GM18909 (cell line): ENCODE data around the gene GPSM3.

Experiments used
- ATAC-seq: cut with Tn5 transposase; IDR thresholded peaks from one replicate; pipeline ENCODE4 v1.9.1; 2021; ENCODE audit warnings: mild to moderate bottlenecking; ENCODE audit not compliant: unreplicated experiment, poor library complexity

Gene GPSM3

DNA sequence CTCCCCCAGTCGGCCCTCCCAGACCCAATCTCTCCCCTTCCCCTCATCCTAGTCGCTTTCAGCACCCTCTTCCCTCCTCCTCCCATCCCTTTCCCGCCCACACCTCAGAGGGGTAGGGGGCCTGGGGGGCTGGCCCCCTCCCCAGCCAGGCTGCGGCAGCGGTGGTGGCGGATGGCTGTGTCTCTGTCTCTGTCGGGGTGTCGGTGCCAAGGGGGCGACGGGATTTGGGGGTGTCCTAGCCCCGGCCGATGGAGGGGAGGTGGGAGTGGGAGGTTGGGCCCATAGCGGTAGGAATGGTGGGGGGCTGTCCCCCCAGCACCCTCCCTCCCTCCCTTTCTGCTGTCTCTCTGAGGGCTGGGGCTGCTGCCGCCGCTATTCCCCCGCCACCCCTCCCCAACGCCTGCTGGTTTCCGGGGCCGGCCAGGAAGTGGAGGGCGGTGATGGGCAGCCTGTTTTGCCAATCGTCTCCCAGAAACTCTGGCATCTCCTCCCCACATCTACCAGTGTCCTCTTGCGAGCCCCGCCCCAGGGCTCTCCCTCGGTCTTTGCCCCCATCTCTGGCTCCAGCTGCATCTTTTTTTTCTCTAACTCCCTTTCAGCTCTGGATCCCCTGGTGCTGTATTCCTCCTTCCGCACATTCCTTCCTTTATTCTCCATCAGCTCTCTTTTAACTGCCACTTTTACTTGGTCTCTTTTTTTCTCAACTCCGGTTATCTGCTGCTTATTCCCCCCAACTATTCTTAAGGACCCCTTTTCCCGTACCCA, 16.6 kb downstream of the GPSM3 start, which contains the start of gene AGPAT1:
Gene AGPAT1, minus strand, starts transcription at position 374 of the 765 bp plus-strand sequence. CDS start 4,588 bp downstream, outside the sequence.
- peak; percentile 40 for ATAC-seq

DNA sequence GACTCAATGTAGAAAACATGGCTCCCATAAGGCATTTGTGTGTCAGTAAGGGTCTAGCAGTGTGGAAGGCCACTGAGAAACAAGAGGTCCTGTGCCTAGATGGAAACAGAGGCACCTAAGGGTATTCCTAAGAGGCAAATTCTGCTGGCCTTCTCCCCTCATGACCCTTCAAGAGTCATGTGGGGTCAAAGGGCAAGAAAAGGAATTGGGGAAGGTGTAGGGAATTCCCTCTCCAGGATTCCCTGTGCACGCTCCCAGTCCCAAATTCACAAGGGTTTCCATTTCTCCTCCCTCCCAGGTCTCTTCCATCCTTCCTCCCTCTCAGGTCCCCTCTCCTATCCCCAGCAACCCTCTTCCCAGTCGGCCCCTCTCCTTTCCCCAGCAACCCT, 17.1 kb downstream of the GPSM3 start:
- no peak for ATAC-seq

DNA sequence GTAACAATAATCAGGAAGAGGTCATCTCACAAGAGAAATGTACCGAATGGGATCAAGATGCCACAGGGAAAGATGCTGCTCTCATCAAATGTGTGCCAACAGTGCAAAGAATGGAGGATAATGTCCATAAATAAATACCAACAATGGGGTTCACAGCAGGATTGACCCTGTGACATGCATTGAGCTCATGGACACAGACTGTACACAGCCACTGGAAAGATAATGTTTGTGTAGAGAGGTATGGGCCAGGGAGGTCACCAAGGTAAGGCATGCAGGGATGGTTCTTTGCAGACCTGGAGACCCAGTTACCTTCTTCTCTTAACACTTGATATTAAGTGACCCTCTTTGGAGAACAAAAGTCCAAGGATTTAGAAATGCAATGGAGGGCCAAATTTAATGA, 18.0 kb downstream of the GPSM3 start:
- no peak for ATAC-seq

- no peak for ATAC-seq
These were observed 19.3 kb downstream of the GPSM3 start for GRCh38 chr6:32173051-32173727.

DNA sequence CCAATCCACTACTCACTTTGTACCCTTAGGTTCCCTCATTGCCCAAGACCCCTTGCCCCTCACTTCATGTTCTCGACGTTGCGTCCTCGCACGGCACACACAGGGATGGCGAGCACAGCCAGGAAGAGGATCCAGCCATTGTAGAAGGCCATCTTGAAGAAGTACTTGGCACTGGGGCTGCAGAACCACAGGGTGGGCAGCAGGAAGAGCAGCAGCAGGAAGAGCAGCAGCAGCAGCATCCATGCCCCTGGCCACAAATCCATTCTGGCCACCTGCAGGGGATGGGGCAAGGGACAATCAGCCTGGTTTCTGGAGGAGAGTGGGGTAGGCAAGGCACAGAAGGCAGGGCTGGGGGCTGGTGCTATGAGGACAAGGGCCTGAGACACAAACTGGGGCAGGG, 21.2 kb downstream of the GPSM3 start:
- no peak for ATAC-seq

- ATAC-seq, result no peak
These were observed 22.1 kb downstream of the GPSM3 start for GRCh38 chr6:32170294-32170693.

DNA sequence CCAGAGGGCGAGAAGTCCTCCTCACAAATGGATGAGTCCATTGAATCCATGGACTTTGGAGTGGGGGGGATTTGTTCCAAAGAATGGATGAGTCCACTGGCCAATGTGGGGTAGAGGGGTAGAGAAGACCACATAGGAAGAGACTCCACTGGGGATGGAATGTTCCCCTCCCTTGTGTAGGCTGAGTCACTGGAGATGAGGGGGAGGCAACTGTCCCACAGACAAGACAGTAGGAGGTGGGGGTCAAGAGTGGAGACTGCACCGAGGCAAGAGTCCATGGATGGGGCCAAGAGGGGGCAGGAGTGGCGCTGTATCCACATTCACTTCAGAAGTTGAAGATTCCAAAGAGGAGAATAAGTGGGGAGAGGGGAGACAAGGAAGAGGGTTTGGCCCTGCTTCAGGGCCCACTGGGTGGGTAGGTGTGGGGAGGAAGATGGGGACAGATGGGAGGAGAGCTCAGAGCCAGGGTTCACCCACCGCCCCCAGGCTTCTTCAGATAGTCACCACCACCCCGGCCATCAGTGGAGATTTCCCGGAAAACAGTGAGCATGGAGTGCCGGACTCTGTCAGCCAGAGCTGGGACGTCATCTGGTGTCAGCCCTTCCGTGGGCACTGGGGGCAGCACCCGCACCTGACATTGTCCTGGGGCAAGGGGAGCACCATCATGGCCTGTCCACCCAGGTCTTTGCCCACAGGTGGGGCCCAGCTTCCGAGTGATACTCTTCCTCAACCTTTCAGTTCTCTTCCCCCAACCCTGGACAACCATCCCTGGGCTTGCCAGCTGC, 23.4 kb downstream of the GPSM3 start:
- ATAC-seq, result no peak

DNA sequence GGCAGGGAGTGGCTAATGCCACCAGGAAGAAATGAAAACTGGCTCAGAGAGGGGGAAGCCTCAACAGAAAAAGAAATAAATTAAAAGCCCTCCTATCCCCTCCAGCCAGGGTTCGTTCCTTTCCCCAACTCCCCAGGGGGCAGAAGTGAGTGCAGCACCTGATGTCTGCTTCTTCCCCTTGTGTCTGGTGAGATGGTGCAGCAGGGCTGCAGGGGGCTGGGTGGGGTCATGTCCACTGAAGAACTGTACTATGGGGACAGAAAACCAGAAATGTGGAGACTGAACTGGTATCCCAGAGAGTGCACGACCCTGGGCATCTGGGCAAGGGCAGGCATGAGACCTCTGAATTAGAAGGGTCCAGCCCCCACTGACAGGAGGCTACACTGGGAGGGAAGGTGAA, 24.1 kb downstream of the GPSM3 start:
- ATAC-seq, result no peak

DNA sequence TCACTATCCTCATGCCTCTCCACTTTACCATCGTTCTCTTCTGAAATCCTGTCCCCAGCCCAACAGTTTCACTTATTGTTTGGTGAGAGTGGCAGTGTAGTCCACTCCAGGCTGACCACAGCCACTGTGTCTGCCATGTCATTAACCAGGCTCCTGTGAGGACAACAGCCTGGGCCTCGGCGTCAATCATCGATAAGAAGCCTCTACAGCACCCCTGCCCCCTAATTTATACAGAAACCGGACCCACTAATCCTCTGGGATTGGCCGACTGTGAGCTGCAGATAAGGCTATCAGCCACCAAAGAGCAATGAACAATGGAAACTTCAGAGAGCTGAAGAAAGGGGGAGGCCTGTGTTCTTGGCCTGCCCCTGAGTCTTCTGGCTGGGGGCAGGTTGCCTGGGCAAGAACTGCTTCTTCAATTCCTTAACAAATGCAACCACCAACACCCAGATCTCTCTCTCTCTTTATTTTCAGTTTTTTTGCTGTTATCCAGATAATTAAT, 24.6 kb downstream of the GPSM3 start:
- ATAC-seq, result no peak

- ATAC-seq, result no peak
These were observed 25.2 kb downstream of the GPSM3 start for GRCh38 chr6:32167154-32167760.

DNA sequence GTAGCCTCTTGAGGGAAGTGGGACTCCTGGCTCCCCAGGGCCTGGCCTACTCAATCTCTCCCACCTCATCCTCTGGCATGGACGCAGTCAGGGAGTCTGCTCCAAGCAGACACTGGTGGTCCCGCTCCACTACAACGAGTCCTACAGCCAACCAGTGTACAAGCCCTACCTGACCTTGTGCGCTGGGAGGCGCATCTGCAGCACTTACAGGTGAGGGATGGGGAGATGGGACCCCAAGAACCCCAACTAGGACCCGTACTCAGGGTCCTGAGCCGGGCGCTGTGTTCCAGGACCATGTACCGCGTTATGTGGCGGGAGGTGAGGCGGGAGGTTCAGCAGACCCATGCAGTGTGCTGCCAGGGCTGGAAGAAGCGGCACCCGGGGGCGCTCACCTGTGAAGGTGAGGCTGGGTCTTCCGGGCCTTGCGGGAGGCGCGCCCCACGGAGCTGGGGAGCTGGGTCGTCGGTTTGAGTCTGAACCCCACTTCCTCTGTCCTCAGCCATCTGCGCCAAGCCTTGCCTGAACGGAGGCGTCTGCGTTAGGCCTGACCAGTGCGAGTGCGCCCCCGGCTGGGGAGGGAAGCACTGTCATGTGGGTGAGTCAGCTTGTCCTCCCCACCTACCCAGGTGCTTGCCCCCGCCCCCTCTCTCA, 25.9 kb downstream of the GPSM3 start:
- ATAC-seq, result no peak

DNA sequence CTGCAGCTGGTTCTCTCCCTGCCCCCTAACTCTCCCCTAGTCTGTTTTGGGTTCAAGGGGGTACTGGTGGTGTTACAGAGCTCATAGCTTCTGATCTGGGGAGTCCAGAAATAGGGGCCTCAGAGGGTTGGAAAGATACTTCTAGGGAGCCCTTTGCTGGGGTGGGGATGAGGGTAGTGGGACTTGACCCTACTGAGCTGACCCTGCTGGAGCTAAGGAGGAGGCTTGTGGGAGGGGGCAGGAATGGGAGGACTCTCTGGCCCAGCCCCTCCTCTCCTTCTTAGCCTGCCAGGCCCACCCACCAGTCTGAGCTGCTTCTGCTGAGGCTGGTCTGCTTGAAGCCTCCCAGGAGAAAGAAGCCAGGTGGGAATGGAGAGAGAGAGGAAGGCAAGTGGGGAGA, 28.1 kb downstream of the GPSM3 start, which contains the start of gene EGFL8:
Gene EGFL8, plus strand, starts transcription at position 301 of the 400 bp plus-strand sequence. CDS start 1,571 bp downstream, outside the sequence.
- no peak for ATAC-seq

DNA sequence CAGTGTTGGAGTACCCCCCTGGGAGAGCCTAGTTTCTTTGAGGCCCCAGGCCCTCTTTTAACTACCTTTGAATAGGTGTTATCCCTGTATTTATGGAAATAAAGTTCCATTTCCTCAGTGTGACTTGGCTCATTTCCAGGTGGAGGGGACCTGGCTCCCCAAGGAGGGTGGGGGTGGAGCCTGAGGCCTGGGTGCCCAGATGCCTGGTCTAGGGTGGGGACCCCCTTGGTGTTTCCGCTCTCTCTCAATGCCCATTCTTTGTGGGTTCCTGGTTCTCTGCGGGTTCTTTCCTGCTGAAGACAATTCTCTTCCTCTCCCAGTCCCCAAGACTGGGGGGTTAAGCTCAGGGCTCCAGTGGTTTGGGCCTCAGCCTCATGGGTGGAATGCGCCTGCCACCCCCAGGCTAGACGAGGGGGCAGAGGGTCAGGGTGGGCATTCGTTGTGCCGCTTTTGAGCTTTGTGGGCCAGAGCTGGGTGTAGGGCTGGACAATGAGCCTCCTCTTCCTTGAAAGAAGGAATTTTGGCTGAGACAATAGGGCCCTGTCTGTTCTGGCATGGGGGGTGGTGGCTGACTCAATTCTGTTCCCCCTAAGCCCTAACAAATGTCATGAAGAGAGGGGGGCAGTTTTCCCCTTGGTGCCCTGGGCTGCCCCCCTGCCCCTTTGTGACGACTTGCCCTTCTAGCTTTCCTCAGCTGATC, 28.7 kb downstream of the GPSM3 start:
- no peak for ATAC-seq

- no peak for ATAC-seq
These were observed 34.4 kb downstream of the GPSM3 start for GRCh38 chr6:32158052-32158451.

- ATAC-seq, result no peak
These were observed 35.6 kb downstream of the GPSM3 start for GRCh38 chr6:32156891-32157290.

DNA sequence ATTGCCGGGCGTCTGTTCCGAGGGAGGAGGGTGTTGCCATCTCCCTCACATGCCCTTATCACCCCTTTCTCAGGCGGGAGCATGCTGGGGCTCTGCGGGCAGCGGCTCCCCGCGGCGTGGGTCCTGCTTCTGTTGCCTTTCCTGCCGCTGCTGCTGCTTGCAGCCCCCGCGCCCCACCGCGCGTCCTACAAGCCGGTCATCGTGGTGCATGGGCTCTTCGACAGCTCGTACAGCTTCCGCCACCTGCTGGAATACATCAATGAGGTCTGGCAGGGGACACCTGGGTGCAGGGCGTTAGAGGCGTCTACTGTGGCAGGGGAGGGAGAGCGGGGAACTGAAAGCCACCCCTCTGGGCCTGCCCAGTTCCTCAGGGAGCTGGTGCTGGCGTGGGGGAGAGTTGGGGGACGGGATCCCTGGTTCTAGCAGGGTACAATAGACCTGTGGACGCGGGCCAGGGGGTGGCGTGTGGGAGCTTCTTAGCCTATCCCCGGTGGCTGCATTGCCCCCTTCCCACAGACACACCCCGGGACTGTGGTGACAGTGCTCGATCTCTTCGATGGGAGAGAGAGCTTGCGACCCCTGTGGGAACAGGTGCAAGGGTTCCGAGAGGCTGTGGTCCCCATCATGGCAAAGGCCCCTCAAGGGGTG, 37.8 kb downstream of the GPSM3 start:
- peak; percentile 73 for ATAC-seq

DNA sequence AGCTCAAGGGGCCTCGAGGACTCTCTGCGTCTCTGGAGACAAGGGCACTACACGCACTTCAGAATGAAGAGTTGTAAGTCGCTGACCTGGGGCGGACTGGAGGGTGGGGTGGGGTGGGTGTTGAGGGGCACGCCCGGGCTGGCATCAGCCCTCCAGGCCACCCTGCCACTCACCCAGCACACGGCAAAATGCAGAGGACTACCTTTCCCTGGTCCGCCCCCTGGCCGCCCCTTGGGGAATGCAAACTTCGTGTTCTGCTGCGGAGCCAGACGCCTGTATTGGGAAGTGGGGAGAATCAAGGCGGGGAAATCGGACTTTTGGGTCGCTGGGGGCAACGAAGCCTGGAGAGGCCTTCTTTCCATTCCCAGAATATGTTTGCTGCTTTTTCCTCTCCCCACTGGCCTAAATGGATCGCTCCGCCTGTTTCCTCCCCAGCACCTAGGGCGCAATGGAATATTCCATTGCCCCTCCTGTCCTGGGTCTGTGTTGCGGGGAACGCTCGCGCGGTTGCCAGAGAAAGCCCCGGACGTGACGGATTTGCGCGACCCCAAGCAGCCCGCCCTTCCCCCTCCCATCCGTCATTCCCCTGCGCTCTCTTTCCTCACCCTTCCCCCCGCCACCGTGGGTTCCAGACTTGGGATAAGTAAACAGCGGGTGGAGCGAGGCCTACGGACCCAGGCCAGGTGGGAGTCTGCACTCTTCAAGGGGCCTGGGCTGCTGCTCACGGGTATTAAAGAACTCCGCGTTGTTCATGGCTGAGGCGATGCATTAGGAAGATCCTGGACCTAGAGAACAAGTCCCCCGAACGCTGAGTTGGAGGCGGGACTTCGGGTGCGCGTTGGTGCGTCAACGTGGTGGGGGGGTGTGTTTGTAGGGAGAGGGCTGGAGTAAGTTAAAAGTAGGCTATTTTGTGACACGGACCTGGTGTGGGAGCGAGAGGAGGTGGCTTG, 38.6 kb downstream of the GPSM3 start, which contains the start of gene PPT2:
Gene PPT2, plus strand, starts transcription at position 578 of the 950 bp plus-strand sequence. CDS start 454 bp downstream, outside the sequence.
- ATAC-seq, result peak; percentile 39
